Measurements from ENCODE around the gene PYGM.

- TF ChIP-seq CTCF (IDR thresholded peaks at IDR 0.05; ENCODE audit: insufficient read depth, low read length) (no peak), GABPA (IDR thresholded peaks at IDR 0.05; ENCODE audit: low read depth) (no peak), SPI1 (IDR thresholded peaks at IDR 0.05; ENCODE audit: borderline replicate concordance, low read depth) (no peak)
- TF ChIP-seq, protein P1, sequence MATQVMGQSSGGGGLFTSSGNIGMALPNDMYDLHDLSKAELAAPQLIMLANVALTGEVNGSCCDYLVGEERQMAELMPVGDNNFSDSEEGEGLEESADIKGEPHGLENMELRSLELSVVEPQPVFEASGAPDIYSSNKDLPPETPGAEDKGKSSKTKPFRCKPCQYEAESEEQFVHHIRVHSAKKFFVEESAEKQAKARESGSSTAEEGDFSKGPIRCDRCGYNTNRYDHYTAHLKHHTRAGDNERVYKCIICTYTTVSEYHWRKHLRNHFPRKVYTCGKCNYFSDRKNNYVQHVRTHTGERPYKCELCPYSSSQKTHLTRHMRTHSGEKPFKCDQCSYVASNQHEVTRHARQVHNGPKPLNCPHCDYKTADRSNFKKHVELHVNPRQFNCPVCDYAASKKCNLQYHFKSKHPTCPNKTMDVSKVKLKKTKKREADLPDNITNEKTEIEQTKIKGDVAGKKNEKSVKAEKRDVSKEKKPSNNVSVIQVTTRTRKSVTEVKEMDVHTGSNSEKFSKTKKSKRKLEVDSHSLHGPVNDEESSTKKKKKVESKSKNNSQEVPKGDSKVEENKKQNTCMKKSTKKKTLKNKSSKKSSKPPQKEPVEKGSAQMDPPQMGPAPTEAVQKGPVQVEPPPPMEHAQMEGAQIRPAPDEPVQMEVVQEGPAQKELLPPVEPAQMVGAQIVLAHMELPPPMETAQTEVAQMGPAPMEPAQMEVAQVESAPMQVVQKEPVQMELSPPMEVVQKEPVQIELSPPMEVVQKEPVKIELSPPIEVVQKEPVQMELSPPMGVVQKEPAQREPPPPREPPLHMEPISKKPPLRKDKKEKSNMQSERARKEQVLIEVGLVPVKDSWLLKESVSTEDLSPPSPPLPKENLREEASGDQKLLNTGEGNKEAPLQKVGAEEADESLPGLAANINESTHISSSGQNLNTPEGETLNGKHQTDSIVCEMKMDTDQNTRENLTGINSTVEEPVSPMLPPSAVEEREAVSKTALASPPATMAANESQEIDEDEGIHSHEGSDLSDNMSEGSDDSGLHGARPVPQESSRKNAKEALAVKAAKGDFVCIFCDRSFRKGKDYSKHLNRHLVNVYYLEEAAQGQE (IDR thresholded peaks at IDR 0.05; ENCODE audit: insufficient replicate concordance, low read depth) = no peak
Measured at GRCh38 chr11:64751136-64751535, 8.6 kb downstream of the PYGM start.

Measured in HL-60 (cell line).